ENCODE measurements around the gene SND1. TPM values are rescaled to one million over a fixed set of nuclear protein-coding genes. Genes with fewer than 3 reads are reported as not detected.

Gene SND1
- total RNA-seq, 1 experiment from 2014 or later = 218 TPM

- no peaks in the 10 kb centered on the region for H3K79me1 ChIP-seq (ENCODE audit: insufficient read depth, low read depth, low read length, poor library complexity, severe bottlenecking)
Measured at GRCh38 chr7:127702938-127703337, 50.9 kb downstream of the SND1 start.

More at GRCh38 chr7:127702938-127703337, 50.9 kb downstream of the SND1 start:
- Histone ChIP-seq H2BK12ac (ENCODE audit: insufficient read length, low read depth, low read length) (no peak overlapping the region), H2BK5ac (ENCODE audit: insufficient read length, low read length) (no peak overlapping the region), H2BK120ac (ENCODE audit: low read depth, low read length, poor library complexity, severe bottlenecking) (no peak overlapping the region), H3K4me2 (ENCODE audit: insufficient read depth, insufficient read length, low read length) (no peak overlapping the region), H4K91ac (ENCODE audit: insufficient read length, low read depth, low read length) (no peak overlapping the region), H3K9me3 (ENCODE audit: control insufficient read depth, low read depth, low read length) (no peaks in the 10 kb centered on the region), H2BK20ac (ENCODE audit: low read depth, low read length, poor library complexity, severe bottlenecking) (no peak overlapping the region), H4K8ac (replicated peaks; ENCODE audit: insufficient read length, low read depth, low read length) (no peak overlapping the region), H3K18ac (ENCODE audit: insufficient read length, low read depth, low read length) (no peak overlapping the region), H3K27me3 (ENCODE audit: insufficient read depth, low read length) (no peaks in the 10 kb centered on the region), H3K4ac (ENCODE audit: low read depth, low read length) (no peak overlapping the region), H4K20me1 (ENCODE audit: control insufficient read depth, insufficient read depth, insufficient read length) (no peaks in the 10 kb centered on the region), H3K27ac (ENCODE audit: insufficient read length, low read depth, low read length) (no peak overlapping the region), H3K23me2 (ENCODE audit: insufficient read length, low read depth, low read length, poor library complexity, severe bottlenecking) (no peaks in the 10 kb centered on the region), H3K14ac (ENCODE audit: insufficient read depth, low read length) (no peak overlapping the region), H2BK15ac (ENCODE audit: low read depth, low read length) (no peak overlapping the region), H3K4me1 (ENCODE audit: insufficient read depth, low read length) (no peaks in the 10 kb centered on the region), H3T11ph (ENCODE audit: low read length) (no peak overlapping the region), H3K79me2 (ENCODE audit: insufficient read depth, low read length) (peaks cover 2% of the 10 kb centered on the region; the same call in 1 of the 2 replicates), H2AK5ac (ENCODE audit: insufficient read length, low read length) (no peak overlapping the region), H3K9ac (ENCODE audit: extremely low read depth, insufficient read length, low read length) (no peak overlapping the region), H3K23ac (ENCODE audit: insufficient read length, low read depth, low read length) (no peak overlapping the region), H4K5ac (ENCODE audit: insufficient read length, low read depth, low read length) (no peak overlapping the region), H3K56ac (ENCODE audit: insufficient read length, low read depth, low read length) (no peak overlapping the region), H2AFZ (ENCODE audit: low read length) (no peak overlapping the region)
- H3K27me3 Mint-ChIP-seq (ENCODE audit: low read depth) = no peaks in the 10 kb centered on the region
- H3K4me3 Mint-ChIP-seq = no peak overlapping the region
- peaks cover 35 to 89% (median 86%) of the 10 kb centered on the region in 3 experiments; a peak in 6 of 7 replicates for H3K36me3 Mint-ChIP-seq (ENCODE audit: insufficient read depth in 1 of 3, low read depth in 3 of 3)
- DNase-seq = no peak
- H3K9me3 Mint-ChIP-seq = no peaks in the 10 kb centered on the region
- no peaks in the 10 kb centered on the region for H3K4me1 Mint-ChIP-seq
- H3K27ac Mint-ChIP-seq = no peak overlapping the region; a peak in 1 of 7 replicates
- WGBS (ENCODE audit: extremely low coverage, insufficient read length, low lambda C conversion rate) = no CpG with 5 or more reads among the region's 7 CpGs
- TF ChIP-seq CTCF (conservative IDR thresholded peaks at IDR 0.05) = no peak

Data from H9 (cell line).